Uterus (tissue), 4 donors: Measurements from ENCODE around the gene TNS4. TPM values are rescaled to one million over a fixed set of nuclear protein-coding genes. Genes with fewer than 3 reads are reported as not detected.

ENCODE experiments used
- DNase-seq, 2 donors: peaks; one replicate each; pipeline ENCODE4 v3.0.0-alpha.2; 2019 to 2020
- H3K27ac ChIP-seq, 2 donors: fragments of 200-600 bp; sonication (generic); 1 replicate in 1 of 2; 2 replicates in 1 of 2; pipeline ENCODE4 v1.5.1; 2016 to 2018
- H3K27me3 ChIP-seq, 2 donors: fragments of 200-600 bp; sonication (generic); one replicate each; pipeline ENCODE4 v1.5.1; 2018 to 2019; ENCODE audit warnings: control low read depth in 1 of 2
- H3K36me3 ChIP-seq, 2 donors: fragments of 200-600 bp; sonication (generic); one replicate each; pipeline ENCODE4 v1.5.1; 2019; ENCODE audit warnings: control low read depth in 1 of 2
- H3K4me1 ChIP-seq, 2 donors: fragments of 200-600 bp; sonication (generic); one replicate each; pipeline ENCODE4 v1.5.1; 2018 to 2019; ENCODE audit warnings: control low read depth in 1 of 2
- H3K4me3 ChIP-seq, 2 donors: fragments of 200-600 bp; sonication (generic); 1 replicate in 1 of 2; 2 replicates in 1 of 2; pipeline ENCODE4 v1.5.1; 2018 to 2019; ENCODE audit warnings: mild to moderate bottlenecking in 1 of 2
- H3K9me3 ChIP-seq, 2 donors: fragments of 200-600 bp; sonication (generic); one replicate each; pipeline ENCODE4 v1.5.1; 2019; ENCODE audit warnings: control low read depth in 1 of 2
- POLR2A ChIP-seq, 2 donors: fragments of 450-650 bp; IDR thresholded peaks; one replicate each; pipeline ENCODE4 v1.6.1; 2016; ENCODE audit warnings: antibody characterized with exemption in 2 of 2, mild to moderate bottlenecking in 1 of 2, moderate library complexity in 1 of 2
- intact Hi-C: fragments of 100-400 bp; cut with DNase I; formaldehyde crosslinking; loops from one replicate; pipeline ENCODE4 v1.15.1; 2023; ENCODE audit warnings: low total_unique reads
- total RNA-seq, 4 donors: library from RNA; depleted of rRNA in 3 of 4; stranded (reverse); fragments of >200 nt in 3 of 4; gene quantifications; one replicate each; pipeline versions ENCODE4 v1.1.0 to v1.2.4, GENCODE V29; 2014 to 2023
- TF ChIP-seq, protein P1 (sequence below), 4 experiments: fragments of 200-600 bp in 2 of 4; fragments of 450-650 bp in 2 of 4; sonication (generic) in 2 of 4; IDR thresholded peaks; one replicate each; pipeline ENCODE4 v1.5.1; 2016 to 2019; ENCODE audit warnings: antibody characterized with exemption in 4 of 4, mild to moderate bottlenecking in 2 of 4, moderate library complexity in 1 of 4
- donor health status: DM: yes; HTN: yes; CAD: no.

Gene TNS4
- total RNA-seq, 4 donors from 2014 or later, result 0.09 to 2.6 (median 0.28) TPM; not detected in 1

DNA sequence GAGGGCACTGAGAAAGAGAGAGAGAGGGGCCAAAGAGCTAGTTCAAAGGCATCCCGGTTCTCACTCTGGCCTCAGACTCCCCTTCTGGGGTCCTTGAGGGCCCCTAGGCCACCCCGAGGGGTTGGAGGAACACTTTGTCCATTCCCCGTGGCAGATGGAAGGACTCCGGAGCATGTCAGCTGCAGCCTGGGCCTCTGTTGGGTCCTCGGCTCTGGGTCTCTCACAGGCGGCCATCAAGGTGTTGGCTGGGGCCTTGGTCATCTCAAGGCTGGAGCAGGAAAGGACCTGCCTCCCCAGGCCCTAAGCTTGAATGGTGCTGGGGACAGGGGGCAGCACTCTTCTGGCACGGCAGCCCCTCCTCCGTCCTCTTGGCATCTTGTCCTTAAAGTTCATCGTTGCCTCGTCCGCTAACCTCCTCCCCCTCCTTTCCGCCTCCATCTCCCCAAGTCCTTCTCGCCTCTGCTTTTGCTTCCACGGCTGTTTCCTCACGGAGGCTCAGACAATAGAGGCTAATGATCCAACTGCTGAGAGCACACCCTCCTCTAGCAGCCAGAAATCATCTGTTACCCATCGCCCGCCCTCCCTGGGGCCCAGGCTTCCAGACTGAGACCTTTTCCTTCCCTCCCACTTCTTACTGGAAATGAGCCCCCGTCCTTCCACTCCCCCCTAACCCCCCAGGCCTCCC lies 40.6 kb upstream of the TNS4 start:
- Histone ChIP-seq H3K4me3 (no peak overlapping the region), H3K9me3 (no peaks in the 10 kb centered on the region), H3K36me3 (no peaks in the 10 kb centered on the region), H3K4me1 (peaks cover 22 to 27% of the 10 kb centered on the region in 2 donors), H3K27me3 (no peaks in the 10 kb centered on the region), H3K27ac (peak overlapping the region; percentile 93 to 98)
- intact Hi-C loops, result no loop called here
- TF ChIP-seq, protein P1, sequence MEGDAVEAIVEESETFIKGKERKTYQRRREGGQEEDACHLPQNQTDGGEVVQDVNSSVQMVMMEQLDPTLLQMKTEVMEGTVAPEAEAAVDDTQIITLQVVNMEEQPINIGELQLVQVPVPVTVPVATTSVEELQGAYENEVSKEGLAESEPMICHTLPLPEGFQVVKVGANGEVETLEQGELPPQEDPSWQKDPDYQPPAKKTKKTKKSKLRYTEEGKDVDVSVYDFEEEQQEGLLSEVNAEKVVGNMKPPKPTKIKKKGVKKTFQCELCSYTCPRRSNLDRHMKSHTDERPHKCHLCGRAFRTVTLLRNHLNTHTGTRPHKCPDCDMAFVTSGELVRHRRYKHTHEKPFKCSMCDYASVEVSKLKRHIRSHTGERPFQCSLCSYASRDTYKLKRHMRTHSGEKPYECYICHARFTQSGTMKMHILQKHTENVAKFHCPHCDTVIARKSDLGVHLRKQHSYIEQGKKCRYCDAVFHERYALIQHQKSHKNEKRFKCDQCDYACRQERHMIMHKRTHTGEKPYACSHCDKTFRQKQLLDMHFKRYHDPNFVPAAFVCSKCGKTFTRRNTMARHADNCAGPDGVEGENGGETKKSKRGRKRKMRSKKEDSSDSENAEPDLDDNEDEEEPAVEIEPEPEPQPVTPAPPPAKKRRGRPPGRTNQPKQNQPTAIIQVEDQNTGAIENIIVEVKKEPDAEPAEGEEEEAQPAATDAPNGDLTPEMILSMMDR (IDR thresholded peaks at IDR 0.05), result no peak
- TF ChIP-seq POLR2A (IDR thresholded peaks at IDR 0.05), result peak in 1 of 2 donors; percentile 19
- no peak for DNase-seq

DNA sequence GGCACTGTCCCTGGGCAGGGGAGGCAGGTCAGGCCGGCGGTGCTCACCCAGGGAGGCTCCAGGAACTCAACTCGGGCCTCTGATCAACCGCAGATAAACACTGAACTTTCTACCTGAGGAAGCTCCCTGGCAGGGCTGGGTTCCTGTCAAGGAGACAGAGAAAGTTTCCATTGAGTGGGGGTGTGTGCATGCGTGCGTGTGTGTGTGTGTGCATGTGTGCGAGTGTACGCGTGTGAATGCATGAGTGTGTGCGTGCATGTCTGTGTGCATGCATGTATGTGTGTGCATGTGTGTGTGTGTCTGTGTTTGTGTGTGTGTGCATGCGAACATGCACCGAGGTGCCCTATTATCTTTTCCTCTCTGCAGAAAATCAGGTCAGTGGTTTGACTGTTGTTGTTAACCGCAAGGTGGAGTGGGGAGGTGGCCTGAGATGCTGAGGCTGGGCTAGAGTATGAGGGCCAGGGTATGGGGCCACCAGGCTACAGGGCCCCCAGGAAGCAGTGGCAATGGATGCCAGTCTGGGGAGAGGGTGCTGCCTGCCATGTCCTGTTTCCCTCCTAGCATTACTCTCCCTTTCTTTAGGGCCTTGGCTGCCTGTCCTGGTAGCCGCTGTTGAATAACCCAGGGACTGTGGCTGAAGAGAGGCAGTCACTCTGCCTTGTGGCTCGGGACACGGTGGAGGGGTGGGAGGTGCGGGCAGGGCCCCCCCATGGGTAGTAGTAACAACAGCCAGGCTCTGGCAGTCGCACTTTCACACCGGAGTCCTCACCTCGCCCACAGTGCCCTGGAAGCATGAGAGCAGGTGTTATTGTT lies 39.8 kb upstream of the TNS4 start:
- intact Hi-C loops, result no loop called here
- Histone ChIP-seq H3K4me1 (peaks cover 22 to 35% of the 10 kb centered on the region in 2 donors), H3K36me3 (no peaks in the 10 kb centered on the region), H3K27ac (peak overlapping the region; percentile 93 to 98), H3K9me3 (no peaks in the 10 kb centered on the region), H3K27me3 (no peaks in the 10 kb centered on the region), H3K4me3 (no peak overlapping the region)
- DNase-seq, result peak; percentile 20 to 29
- TF ChIP-seq, protein P1 (IDR thresholded peaks at IDR 0.05), result no peak
- no peak for TF ChIP-seq POLR2A (IDR thresholded peaks at IDR 0.05)

DNA sequence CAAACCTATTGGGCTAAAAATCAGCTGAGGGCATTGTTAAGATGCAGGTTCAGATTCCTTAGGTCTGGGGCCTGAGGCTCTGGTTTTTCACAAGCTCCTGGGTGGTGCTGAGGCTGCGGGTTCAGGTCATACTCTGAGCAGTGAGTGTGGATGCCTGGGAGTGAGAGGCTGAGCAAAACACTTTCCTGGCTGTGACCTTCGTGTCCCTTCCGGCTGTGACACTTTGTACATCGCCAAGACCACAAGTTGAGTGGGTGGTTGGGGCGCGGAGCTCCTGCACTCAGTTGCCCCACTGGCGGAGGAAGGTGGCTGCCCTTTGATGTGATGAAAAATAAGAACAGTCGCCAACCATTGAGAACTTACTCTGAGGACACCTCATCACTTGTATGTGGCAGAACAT lies 39.0 kb upstream of the TNS4 start:
- no peak for TF ChIP-seq POLR2A (IDR thresholded peaks at IDR 0.05)
- TF ChIP-seq, protein P1 (IDR thresholded peaks at IDR 0.05), result no peak
- peak overlapping the region; percentile 93 to 98 for H3K27ac ChIP-seq
- H3K36me3 ChIP-seq, result no peaks in the 10 kb centered on the region
- intact Hi-C loops, result no loop called here
- no peak overlapping the region for H3K4me3 ChIP-seq
- H3K4me1 ChIP-seq, result peaks cover 22 to 38% of the 10 kb centered on the region in 2 donors
- peak in 1 of 2 donors; percentile 17 for DNase-seq
- no peaks in the 10 kb centered on the region for H3K27me3 ChIP-seq
- no peaks in the 10 kb centered on the region for H3K9me3 ChIP-seq

DNA sequence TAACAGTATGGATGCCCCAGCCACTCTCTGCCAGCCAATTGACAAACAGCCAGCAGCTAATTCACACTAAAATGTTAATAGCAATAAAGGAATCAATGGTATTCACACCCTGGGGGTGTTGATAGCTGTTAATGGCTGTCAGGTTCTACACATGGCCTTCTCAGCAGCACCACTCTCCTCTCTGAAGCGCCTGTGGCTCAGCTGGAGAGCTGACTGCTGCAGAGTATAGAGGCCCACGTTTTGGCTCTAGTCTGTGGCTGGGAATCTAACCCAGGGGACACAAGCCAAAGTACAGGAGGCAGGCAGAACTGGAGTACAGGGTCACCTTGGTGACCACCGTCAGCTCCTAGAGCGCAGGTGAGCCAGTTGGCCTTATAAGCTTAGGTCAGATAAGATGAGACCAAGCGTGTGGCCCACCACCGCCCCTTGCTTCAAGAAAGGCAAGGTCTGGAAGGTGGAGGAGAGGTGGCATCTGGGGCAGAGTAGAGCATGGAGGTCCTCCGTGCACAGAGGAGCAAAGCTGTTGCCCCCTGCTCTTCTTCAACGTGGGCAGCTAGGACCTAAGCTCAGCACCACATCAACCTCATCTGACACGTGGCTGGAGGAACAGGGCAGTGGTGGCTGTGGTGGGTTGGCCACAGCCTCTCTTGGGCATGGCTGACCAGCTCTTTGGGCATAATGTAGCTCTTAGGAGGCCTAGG lies 38.4 kb upstream of the TNS4 start:
- Histone ChIP-seq H3K4me1 (peaks cover 22 to 38% of the 10 kb centered on the region in 2 donors), H3K4me3 (no peak overlapping the region), H3K36me3 (no peaks in the 10 kb centered on the region), H3K27ac (peak overlapping the region; percentile 93 to 98), H3K27me3 (no peaks in the 10 kb centered on the region), H3K9me3 (no peaks in the 10 kb centered on the region)
- intact Hi-C loops, result loop anchor here (10.0 kb wide), 2 partner anchors 65 to 185 kb away; no protein-coding TSS in a partner anchor
- peak in 1 of 2 donors; percentile 13 for DNase-seq
- TF ChIP-seq, protein P1 (IDR thresholded peaks at IDR 0.05), result no peak
- no peak for TF ChIP-seq POLR2A (IDR thresholded peaks at IDR 0.05)
